Hepatocyte (in vitro differentiated cells): ENCODE results near the gene BICD2. TPM values are rescaled to one million over a fixed set of nuclear protein-coding genes. Genes with fewer than 3 reads are reported as not detected.

Source experiments
- DNase-seq: peaks from one replicate; pipeline ENCODE4 v3.0.0-alpha.2; 2016; ENCODE audit warnings: low spot score
- H2AFZ ChIP-seq: fragments of 200-600 bp; sonication (generic); 2 replicates; pipeline ENCODE4 v1.6.0; 2016; ENCODE audit warnings: antibody characterized with exemption, mild to moderate bottlenecking
- H3K27ac ChIP-seq: fragments of 200-600 bp; sonication (generic); 2 replicates; pipeline ENCODE4 v1.5.1; 2016; ENCODE audit warnings: mild to moderate bottlenecking
- H3K27me3 ChIP-seq: fragments of 200-600 bp; sonication (generic); 2 replicates; pipeline ENCODE4 v1.6.1; 2016
- H3K36me3 ChIP-seq: fragments of 200-600 bp; sonication (generic); replicated peaks from 2 replicates; pipeline ENCODE4 v1.5.1; 2016; ENCODE audit warnings: low read depth; ENCODE audit not compliant: insufficient read depth
- H3K4me1 ChIP-seq: fragments of 200-600 bp; sonication (generic); 2 replicates; pipeline ENCODE4 v1.5.1; 2016; ENCODE audit warnings: mild to moderate bottlenecking, moderate library complexity; ENCODE audit not compliant: insufficient read depth
- H3K4me2 ChIP-seq: fragments of 200-600 bp; sonication (generic); 2 replicates; pipeline ENCODE4 v1.6.0; 2016
- H3K4me3 ChIP-seq: fragments of 200-600 bp; sonication (generic); 2 replicates; pipeline ENCODE4 v1.5.1; 2016; ENCODE audit warnings: mild to moderate bottlenecking
- H3K79me2 ChIP-seq: fragments of 200-600 bp; sonication (generic); 2 replicates; pipeline ENCODE4 v1.6.0; 2017; ENCODE audit warnings: mild to moderate bottlenecking
- H3K9me2 ChIP-seq: fragments of 200-600 bp; sonication (generic); replicated peaks from 2 replicates; pipeline ENCODE4 v1.6.0; 2017; ENCODE audit warnings: mild to moderate bottlenecking; ENCODE audit not compliant: insufficient read depth
- H3K9me3 ChIP-seq: fragments of 200-600 bp; sonication (generic); 2 replicates; pipeline ENCODE4 v1.5.1; 2016; ENCODE audit warnings: low read depth, mild to moderate bottlenecking
- H4K20me1 ChIP-seq: fragments of 200-600 bp; sonication (generic); 2 replicates; pipeline ENCODE4 v1.6.0; 2016; ENCODE audit warnings: mild to moderate bottlenecking; ENCODE audit not compliant: insufficient read depth, poor library complexity, severe bottlenecking
- EZH2 ChIP-seq: fragments of 200-600 bp; sonication (generic); IDR thresholded peaks from 2 replicates; pipeline ENCODE4 v1.6.1; 2016; ENCODE audit warnings: antibody characterized with exemption, mild to moderate bottlenecking, borderline replicate concordance
- EZH2phosphoT487 ChIP-seq: fragments of 200-600 bp; sonication (generic); IDR thresholded peaks from one replicate; pipeline ENCODE4 v1.6.1; 2018; ENCODE audit warnings: antibody characterized with exemption, mild to moderate bottlenecking, low read depth, moderate library complexity; ENCODE audit not compliant: unreplicated experiment, severe bottlenecking
- WGBS: methylation state at CpG from one replicate; pipeline ENCODE4 v1.1.6; 2016; ENCODE audit warnings: low lambda C conversion rate; ENCODE audit errors: missing lambda C conversion rate; 5-methylcytosine and 5-hydroxymethylcytosine counted together
- polyA plus RNA-seq: library from polyadenylated mRNA; unstranded; fragments of >200 nt; fragmentation: Nextera tagmentation; extraction: Ambion mirVana; gene quantifications from 2 replicates; pipeline ENCODE4 v1.2.1, GENCODE V29; 2016
- total RNA-seq: library from RNA; depleted of rRNA; stranded (reverse); fragments of >200 nt; gene quantifications from 2 replicates; pipeline ENCODE4 v1.2.3, GENCODE V29; 2014
- TF ChIP-seq, protein P1 (sequence below): fragments of 200-600 bp; sonication (generic); IDR thresholded peaks from 2 replicates; pipeline ENCODE4 v1.5.1; 2016; ENCODE audit warnings: antibody characterized with exemption, mild to moderate bottlenecking; ENCODE audit not compliant: poor library complexity

The BICD2 gene
- total and polyA plus RNA-seq, 2 experiments from 2014 or later: 13.2 to 25.7 TPM

DNA sequence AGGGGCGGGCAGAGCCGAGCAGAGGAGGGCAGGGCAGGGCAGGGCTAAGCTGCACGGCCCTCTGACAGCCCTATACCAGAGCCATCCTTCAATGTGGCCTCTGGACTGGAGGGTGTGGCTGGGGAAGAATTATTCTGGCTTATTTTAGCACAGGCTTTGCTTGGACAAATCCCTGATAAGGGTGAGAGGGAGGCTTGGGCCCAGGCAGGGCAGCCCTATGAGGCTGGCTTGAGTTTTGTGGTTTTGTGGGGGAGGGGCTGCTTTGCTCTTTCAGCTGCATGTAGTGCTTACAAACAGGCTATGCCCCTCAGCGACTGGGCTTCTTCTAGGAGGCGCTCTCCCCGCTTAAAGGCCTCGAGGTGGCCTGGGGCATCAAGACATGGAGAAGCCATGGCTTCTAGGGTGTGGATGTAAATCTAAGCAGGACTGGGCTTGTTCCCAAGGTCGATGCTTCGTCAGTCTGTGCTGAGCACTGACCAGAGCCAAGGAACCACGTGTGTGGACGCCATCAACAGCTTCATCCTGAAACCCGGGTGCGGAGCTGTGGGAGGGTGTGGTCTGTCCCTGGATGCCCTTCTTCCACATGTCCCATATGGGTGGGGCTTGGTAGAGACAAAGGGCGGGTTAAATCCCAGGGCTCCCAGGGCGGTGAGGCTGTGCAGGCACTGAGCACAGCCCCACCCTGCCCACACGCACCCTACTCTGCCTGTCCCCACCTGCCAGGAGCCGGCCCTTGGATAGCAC, 49.0 kb downstream of the BICD2 start:
- no peaks in the 10 kb centered on the region for H3K36me3 ChIP-seq

DNA sequence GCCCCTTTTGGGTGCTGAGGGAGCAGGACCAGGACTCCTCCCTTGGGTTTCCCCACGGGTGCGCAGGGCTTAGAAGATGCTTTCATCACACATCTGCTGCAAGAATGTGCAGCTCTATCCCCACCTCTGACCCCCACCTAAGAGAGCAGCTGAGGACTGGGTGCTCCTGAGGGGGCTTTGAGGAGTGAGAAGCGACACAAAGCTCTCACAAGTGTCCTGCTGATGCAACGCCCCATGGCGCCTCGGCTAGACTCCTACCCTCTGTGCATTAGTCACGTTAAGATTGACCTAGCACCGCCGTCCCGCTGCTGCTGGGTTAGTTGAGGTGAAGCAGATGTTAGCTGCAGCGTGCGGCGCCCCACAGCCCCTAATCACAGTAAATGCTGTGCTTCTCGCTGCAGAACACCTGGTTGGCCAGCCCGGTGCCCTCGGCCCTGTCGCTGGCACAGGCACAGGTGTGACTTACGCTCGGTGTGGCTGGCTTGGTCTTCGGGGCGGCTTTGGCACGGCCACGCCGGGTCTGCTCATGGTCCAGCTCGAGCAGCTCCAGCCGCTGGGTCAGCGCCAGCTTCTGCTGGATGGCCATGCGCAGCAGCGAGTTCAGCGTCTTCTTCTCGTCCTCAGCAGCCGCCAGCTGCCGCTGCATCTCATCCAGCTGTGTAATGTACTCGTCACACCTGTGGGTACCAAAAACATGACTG, 49.7 kb downstream of the BICD2 start:
- 97% methylated on average over 34 of the region's 34 CpGs for WGBS
- H3K36me3 ChIP-seq: no peaks in the 10 kb centered on the region

More for the DNA sequence above, 49.0 kb downstream of the BICD2 start:
- Histone ChIP-seq H3K27ac (no peak overlapping the region), H3K79me2 (no peaks in the 10 kb centered on the region), H2AFZ (no peak overlapping the region), H4K20me1 (no peaks in the 10 kb centered on the region), H3K4me2 (no peak overlapping the region), H3K9me3 (no peaks in the 10 kb centered on the region), H3K4me1 (no peaks in the 10 kb centered on the region), H3K9me2 (no peaks in the 10 kb centered on the region), H3K4me3 (no peak overlapping the region), H3K27me3 (no peaks in the 10 kb centered on the region)
- WGBS: 90% methylated on average over 16 of the region's 17 CpGs
- DNase-seq: no peak
- TF ChIP-seq, protein P1, sequence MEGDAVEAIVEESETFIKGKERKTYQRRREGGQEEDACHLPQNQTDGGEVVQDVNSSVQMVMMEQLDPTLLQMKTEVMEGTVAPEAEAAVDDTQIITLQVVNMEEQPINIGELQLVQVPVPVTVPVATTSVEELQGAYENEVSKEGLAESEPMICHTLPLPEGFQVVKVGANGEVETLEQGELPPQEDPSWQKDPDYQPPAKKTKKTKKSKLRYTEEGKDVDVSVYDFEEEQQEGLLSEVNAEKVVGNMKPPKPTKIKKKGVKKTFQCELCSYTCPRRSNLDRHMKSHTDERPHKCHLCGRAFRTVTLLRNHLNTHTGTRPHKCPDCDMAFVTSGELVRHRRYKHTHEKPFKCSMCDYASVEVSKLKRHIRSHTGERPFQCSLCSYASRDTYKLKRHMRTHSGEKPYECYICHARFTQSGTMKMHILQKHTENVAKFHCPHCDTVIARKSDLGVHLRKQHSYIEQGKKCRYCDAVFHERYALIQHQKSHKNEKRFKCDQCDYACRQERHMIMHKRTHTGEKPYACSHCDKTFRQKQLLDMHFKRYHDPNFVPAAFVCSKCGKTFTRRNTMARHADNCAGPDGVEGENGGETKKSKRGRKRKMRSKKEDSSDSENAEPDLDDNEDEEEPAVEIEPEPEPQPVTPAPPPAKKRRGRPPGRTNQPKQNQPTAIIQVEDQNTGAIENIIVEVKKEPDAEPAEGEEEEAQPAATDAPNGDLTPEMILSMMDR: no peak
- TF ChIP-seq EZH2: no peak
- TF ChIP-seq EZH2phosphoT487: no peak

DNA sequence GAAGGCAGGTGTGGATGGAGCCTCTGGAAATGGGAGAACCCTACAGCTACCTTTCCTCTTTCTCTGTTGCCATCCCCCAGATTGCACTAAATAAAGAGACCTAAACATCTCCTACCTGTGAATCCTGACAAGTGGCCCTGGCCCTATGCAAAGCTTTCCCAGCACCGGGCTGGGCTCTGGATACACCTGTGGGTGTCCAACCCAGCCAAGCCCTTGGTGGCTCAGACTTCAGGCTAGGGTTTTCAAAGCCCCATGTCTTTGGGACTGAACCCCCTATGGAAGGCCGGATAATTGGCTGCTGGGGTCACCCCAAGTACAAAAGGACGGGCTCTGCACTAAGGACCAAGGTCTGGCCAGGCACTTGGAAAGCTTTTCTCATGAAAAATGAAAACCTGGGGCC, 50.6 kb downstream of the BICD2 start:
- no peaks in the 10 kb centered on the region for H3K4me1 ChIP-seq
- no peak overlapping the region for H3K4me2 ChIP-seq
- H3K9me3 ChIP-seq: no peaks in the 10 kb centered on the region
- no peak overlapping the region for H2AFZ ChIP-seq
- no peaks in the 10 kb centered on the region for H4K20me1 ChIP-seq
- H3K27ac ChIP-seq: no peak overlapping the region
- DNase-seq: no peak
- 99% methylated on average over 3 of the region's 3 CpGs for WGBS
- no peak for TF ChIP-seq EZH2
- TF ChIP-seq, protein P1: no peak
- no peak for TF ChIP-seq EZH2phosphoT487
- H3K27me3 ChIP-seq: no peaks in the 10 kb centered on the region
- H3K9me2 ChIP-seq: no peaks in the 10 kb centered on the region
- no peaks in the 10 kb centered on the region for H3K36me3 ChIP-seq
- no peaks in the 10 kb centered on the region for H3K79me2 ChIP-seq
- H3K4me3 ChIP-seq: no peak overlapping the region

More for the DNA sequence above, 49.7 kb downstream of the BICD2 start:
- Histone ChIP-seq H4K20me1 (no peaks in the 10 kb centered on the region), H3K27me3 (no peaks in the 10 kb centered on the region), H3K27ac (no peak overlapping the region), H3K4me1 (no peaks in the 10 kb centered on the region), H3K4me3 (no peak overlapping the region), H2AFZ (no peak overlapping the region), H3K4me2 (no peak overlapping the region), H3K9me3 (no peaks in the 10 kb centered on the region), H3K79me2 (no peaks in the 10 kb centered on the region), H3K9me2 (no peaks in the 10 kb centered on the region)
- no peak for DNase-seq
- no peak for TF ChIP-seq EZH2
- TF ChIP-seq, protein P1: no peak
- no peak for TF ChIP-seq EZH2phosphoT487
